ENCODE data around the gene PPIA.
"Not testable (repeated sequence)": the region's sequence is repeated elsewhere in the genome, so short reads cannot be mapped to it uniquely, and the experiment has no call there.

PPIA gene

GRCh38 chr7:44771358-44771757, 25.1 kb upstream of the PPIA start:
- Histone ChIP-seq H4K20me1 (ENCODE audit: insufficient read depth, low read length) (peaks cover 2% of the 10 kb centered on the region; the same call in 1 of the 2 replicates), H3K79me2 (ENCODE audit: low read length) (no peaks in the 10 kb centered on the region), H3K4me3 (ENCODE audit: low read length) (no peak overlapping the region), H3K4me2 (ENCODE audit: low read length) (no peak overlapping the region), H2AFZ (ENCODE audit: low read depth, low read length) (no peak overlapping the region), H3K27ac (ENCODE audit: low read length) (no peak overlapping the region), H3K9ac (ENCODE audit: low read length) (no peak overlapping the region), H3K4me1 (ENCODE audit: low read length) (peaks cover 28% of the 10 kb centered on the region), H3K36me3 (replicated peaks; ENCODE audit: low read depth, low read length) (peaks cover 24% of the 10 kb centered on the region), H3K27me3 (ENCODE audit: low read depth, low read length) (no peaks in the 10 kb centered on the region), H3K9me3 (ENCODE audit: insufficient read depth, low read length) (no peaks in the 10 kb centered on the region)
- TF ChIP-seq EZH2phosphoT487 (IDR thresholded peaks at IDR 0.05; ENCODE audit: low read depth) = no peak
- TF ChIP-seq CTCF (IDR thresholded peaks at IDR 0.05; ENCODE audit: low read depth, low read length) = no peak

GRCh38 chr7:44772440-44772839, 24.0 kb upstream of the PPIA start:
- H3K79me2 ChIP-seq (ENCODE audit: low read length) = no peaks in the 10 kb centered on the region
- H3K27ac ChIP-seq (ENCODE audit: low read length) = no peak overlapping the region
- no peak overlapping the region for H3K9ac ChIP-seq (ENCODE audit: low read length)
- peaks cover 24% of the 10 kb centered on the region for H3K4me1 ChIP-seq (ENCODE audit: low read length)
- H3K36me3 ChIP-seq (replicated peaks; ENCODE audit: low read depth, low read length) = peaks cover 14% of the 10 kb centered on the region
- H4K20me1 ChIP-seq (ENCODE audit: insufficient read depth, low read length) = no peaks in the 10 kb centered on the region; the same call in 1 of the 2 replicates
- no peak for TF ChIP-seq CTCF (IDR thresholded peaks at IDR 0.05; ENCODE audit: low read depth, low read length)
- no peak for TF ChIP-seq EZH2phosphoT487 (IDR thresholded peaks at IDR 0.05; ENCODE audit: low read depth)
- no peaks in the 10 kb centered on the region for H3K9me3 ChIP-seq (ENCODE audit: insufficient read depth, low read length)
- H3K27me3 ChIP-seq (ENCODE audit: low read depth, low read length) = no peaks in the 10 kb centered on the region
- H2AFZ ChIP-seq (ENCODE audit: low read depth, low read length) = no peak overlapping the region
- no peak overlapping the region for H3K4me3 ChIP-seq (ENCODE audit: low read length)
- no peak overlapping the region for H3K4me2 ChIP-seq (ENCODE audit: low read length)

GRCh38 chr7:44772867-44773266, 23.6 kb upstream of the PPIA start:
- no peak overlapping the region for H3K4me3 ChIP-seq (ENCODE audit: low read length)
- TF ChIP-seq CTCF (IDR thresholded peaks at IDR 0.05; ENCODE audit: low read depth, low read length) = no peak; the same call in 1 of the 2 replicates
- TF ChIP-seq EZH2phosphoT487 (IDR thresholded peaks at IDR 0.05; ENCODE audit: low read depth) = no peak
- H3K4me2 ChIP-seq (ENCODE audit: low read length) = no peak overlapping the region
- H3K9ac ChIP-seq (ENCODE audit: low read length) = no peak overlapping the region
- no peaks in the 10 kb centered on the region for H3K27me3 ChIP-seq (ENCODE audit: low read depth, low read length)
- no peaks in the 10 kb centered on the region for H3K79me2 ChIP-seq (ENCODE audit: low read length)
- H3K36me3 ChIP-seq (replicated peaks; ENCODE audit: low read depth, low read length) = peaks cover 9% of the 10 kb centered on the region
- no peak overlapping the region for H2AFZ ChIP-seq (ENCODE audit: low read depth, low read length)
- no peaks in the 10 kb centered on the region for H3K9me3 ChIP-seq (ENCODE audit: insufficient read depth, low read length)
- no peaks in the 10 kb centered on the region; the same call in 1 of the 2 replicates for H4K20me1 ChIP-seq (ENCODE audit: insufficient read depth, low read length)
- no peak overlapping the region for H3K27ac ChIP-seq (ENCODE audit: low read length)
- H3K4me1 ChIP-seq (ENCODE audit: low read length) = peaks cover 20% of the 10 kb centered on the region

- not testable (repeated sequence) for H4K20me1 ChIP-seq (ENCODE audit: insufficient read depth, low read length); H3K4me3 ChIP-seq (ENCODE audit: low read length); H3K9me3 ChIP-seq (ENCODE audit: insufficient read depth, low read length); H3K27me3 ChIP-seq (ENCODE audit: low read depth, low read length); H3K36me3 ChIP-seq (replicated peaks; ENCODE audit: low read depth, low read length); H2AFZ ChIP-seq (ENCODE audit: low read depth, low read length); H3K4me2 ChIP-seq (ENCODE audit: low read length); H3K79me2 ChIP-seq (ENCODE audit: low read length); H3K9ac ChIP-seq (ENCODE audit: low read length); H3K27ac ChIP-seq (ENCODE audit: low read length)
- peaks cover 12% of the 10 kb centered on the region; the same call in 1 of the 2 replicates for H3K4me1 ChIP-seq (ENCODE audit: low read length)
These were observed 22.0 kb upstream of the PPIA start for GRCh38 chr7:44774486-44774885.

Data from OCI-LY3 (cell line).